Neural progenitor cell (in vitro differentiated cells): ENCODE measurements around the gene DMAP1.

Experiments
- EZH2 ChIP-seq: fragments of 200-600 bp; sonication (generic); IDR thresholded peaks from 2 replicates; pipeline ENCODE4 v1.6.1; 2017; ENCODE audit warnings: antibody characterized with exemption, mild to moderate bottlenecking, moderate library complexity
- EZH2phosphoT487 ChIP-seq: fragments of 200-600 bp; sonication (generic); IDR thresholded peaks from 2 replicates; pipeline ENCODE4 v1.6.1; 2017; ENCODE audit warnings: antibody characterized with exemption
- TF ChIP-seq, protein P1 (sequence below): fragments of 200-600 bp; sonication (generic); IDR thresholded peaks from 2 replicates; pipeline ENCODE4 v1.5.1; 2017; ENCODE audit warnings: antibody characterized with exemption, mild to moderate bottlenecking

DNA sequence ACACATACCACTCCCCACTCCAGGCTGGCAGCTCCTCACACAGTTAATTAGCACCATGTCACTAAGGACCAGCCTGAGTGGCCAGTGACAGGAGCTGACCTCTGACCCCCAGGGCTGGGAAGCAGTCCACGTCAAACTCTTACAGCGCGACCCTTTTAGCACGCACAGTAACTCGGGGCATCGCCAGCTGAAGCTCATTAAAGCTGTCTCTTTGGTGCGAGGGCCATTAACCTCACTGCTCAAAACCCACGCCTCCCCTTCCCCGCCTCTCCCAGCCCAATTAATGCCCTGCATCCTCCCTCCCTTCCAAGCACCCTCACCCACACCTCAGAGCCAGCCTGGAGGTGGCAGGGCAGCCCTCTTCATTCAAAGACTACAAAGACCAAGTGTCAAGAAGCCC, 31.7 kb downstream of the DMAP1 start:
- no peak for TF ChIP-seq EZH2phosphoT487
- TF ChIP-seq, protein P1, sequence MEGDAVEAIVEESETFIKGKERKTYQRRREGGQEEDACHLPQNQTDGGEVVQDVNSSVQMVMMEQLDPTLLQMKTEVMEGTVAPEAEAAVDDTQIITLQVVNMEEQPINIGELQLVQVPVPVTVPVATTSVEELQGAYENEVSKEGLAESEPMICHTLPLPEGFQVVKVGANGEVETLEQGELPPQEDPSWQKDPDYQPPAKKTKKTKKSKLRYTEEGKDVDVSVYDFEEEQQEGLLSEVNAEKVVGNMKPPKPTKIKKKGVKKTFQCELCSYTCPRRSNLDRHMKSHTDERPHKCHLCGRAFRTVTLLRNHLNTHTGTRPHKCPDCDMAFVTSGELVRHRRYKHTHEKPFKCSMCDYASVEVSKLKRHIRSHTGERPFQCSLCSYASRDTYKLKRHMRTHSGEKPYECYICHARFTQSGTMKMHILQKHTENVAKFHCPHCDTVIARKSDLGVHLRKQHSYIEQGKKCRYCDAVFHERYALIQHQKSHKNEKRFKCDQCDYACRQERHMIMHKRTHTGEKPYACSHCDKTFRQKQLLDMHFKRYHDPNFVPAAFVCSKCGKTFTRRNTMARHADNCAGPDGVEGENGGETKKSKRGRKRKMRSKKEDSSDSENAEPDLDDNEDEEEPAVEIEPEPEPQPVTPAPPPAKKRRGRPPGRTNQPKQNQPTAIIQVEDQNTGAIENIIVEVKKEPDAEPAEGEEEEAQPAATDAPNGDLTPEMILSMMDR = no peak
- no peak for TF ChIP-seq EZH2
